T follicular helper cell (primary cell): ENCODE measurements around the gene CCDC171.
"Not testable (repeated sequence)": the region's sequence is repeated elsewhere in the genome, so short reads cannot be mapped to it uniquely, and the experiment has no call there.

ENCODE experiments used
- DNase-seq: peaks from one replicate; pipeline ENCODE4 v3.0.0-alpha.2; 2020; ENCODE audit warnings: low read depth

The CCDC171 gene

DNA sequence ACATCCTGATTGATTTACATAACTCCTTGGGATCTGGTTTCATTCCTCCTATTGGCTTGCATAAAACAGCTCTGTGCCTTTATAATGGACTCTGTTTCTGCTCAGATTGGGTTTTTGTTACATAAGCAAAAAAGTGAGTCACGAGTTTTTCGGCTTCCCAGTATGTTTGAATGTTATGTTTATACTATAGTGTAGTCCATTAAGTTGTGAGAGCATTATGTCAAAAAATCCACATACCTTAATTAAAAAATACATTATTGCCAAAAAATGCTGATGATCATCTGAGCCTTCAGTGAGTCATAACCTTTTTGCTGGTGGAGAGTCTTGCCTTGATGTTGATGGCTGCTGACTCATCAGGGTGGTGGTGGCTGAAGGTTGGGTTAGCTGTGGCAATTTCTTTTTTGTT is 144.6 kb downstream of the CCDC171 start:
- DNase-seq: no peak

- DNase-seq: not testable (repeated sequence)
Measured at GRCh38 chr9:15699876-15700559, 147.2 kb downstream of the CCDC171 start.

DNA sequence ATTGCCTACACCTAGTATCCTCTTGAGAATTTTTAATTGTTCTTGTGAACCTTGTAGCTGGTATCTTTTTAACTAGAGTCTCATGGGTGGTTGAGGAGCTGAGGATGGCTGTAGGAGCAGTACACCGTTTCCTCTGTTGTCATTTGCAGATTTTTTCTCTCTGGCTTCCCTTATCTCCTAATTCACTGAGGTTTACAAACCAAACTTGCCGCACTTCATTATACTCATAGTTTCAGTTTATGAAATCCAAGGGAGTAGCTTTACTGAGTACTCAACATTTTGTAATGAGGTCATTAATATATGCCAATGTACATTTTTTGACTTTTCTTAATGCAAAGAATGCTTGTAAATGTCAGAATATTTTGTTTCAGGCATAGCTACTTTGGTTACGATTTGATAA is 154.2 kb downstream of the CCDC171 start:
- no peak for DNase-seq

DNA sequence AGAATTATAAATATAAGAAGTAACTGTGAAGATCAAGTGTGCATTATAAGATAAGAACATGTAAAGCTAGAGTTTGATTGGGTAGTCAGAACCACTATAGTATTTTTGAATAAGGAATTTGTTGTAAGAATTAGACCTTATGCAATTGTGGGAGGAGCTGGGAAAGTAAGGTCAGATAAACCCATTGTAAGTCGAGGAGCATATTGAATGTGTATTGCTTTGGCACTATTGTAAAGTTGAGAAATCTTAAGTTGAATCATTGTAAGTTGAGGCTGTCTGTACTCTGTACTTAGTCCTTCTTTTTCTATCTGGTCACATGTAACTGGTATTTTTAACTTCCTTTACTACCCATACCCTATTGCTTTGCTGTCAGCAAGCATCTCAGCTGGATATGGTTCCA is 158.7 kb downstream of the CCDC171 start:
- no peak for DNase-seq

- DNase-seq: no peak
Measured at GRCh38 chr9:15711931-15712330, 159.1 kb downstream of the CCDC171 start.

DNA sequence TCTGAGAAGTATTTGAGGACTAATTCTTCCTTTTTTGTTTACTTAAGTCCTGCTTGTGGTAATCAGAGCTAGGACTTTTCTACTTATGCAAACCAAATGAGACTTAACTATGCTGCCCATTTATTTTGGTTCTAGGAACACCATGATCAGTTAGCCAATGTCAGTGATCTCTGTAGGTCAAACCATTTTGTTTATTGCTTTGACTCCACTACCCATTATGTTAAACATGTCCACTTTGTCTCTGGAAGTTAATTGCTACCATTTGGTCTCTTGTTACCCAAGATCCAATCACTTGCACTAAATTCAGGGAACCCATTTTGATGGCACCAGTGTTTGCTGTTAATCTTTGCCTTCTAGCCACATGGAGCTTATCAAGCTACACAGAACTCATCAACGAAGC is 161.9 kb downstream of the CCDC171 start:
- no peak for DNase-seq

DNA sequence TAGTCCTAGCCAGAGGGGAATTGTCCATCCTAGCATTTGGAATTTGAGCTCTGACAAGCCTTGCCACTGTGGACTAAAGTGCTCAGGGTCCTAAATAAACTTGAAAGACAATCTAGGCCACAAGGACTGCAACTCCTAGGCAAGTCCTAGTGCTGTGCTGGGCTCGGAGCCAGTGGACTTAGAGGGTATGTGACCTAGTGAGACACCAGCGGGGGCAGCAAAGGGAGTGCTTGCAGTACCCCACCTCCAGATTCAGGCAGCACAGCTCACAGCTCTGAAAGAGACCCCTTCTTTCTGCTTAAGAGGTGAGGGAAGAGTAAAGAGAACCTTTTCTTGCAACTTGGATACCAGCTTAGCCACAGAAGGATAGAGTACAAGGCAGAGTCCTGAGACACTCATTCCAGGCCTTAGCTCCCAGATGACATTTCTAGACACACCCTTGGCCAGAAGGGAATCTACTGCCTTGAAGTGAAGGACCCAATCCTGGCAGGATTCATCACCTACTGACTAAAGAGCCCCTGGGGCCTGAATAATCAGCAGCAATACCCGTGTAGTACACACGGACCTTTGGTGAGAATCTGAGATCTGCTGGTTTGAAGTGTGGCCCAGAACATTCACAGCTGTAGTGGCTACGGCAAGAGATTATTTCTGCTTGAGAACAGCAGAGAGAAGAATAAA is 164.6 kb downstream of the CCDC171 start:
- DNase-seq: no peak

DNA sequence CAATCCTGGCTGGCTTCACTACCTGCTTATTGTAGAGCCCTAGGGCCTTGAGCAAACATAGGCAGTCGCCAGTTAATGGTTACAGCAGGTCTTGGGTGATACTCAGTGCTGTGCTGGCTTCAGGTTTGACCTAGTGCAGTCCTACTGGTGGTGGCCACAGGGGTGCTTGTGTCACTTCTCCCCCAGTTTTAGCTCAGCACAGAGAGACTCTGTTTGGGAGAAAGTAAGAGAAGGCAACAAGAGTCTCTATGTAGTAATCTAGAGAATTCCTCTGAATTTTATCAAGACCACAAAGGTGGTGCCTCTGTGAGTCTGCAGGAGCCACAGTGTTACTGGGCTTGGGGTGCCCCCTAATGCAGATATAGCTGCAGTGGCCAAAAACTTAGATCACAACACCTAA is 165.6 kb downstream of the CCDC171 start:
- no peak for DNase-seq

DNA sequence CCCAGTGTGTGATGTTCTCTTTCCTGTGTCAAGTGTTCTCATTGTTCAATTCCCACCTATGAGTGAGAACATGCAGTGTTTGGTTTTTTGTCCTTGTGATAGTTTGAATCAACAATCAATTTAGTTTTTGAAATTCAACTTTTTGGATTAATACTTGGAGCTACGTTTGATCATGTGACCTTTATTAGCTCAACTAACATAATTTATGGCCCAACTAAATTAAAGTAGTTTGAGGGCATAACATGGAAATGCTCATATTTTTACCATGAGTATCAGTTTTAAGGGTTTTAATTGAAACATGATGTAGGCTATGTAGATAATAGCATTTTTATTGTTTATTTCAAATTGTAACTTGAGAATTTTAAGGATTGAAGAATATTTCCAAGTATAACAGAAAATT is 168.0 kb downstream of the CCDC171 start:
- no peak for DNase-seq

DNA sequence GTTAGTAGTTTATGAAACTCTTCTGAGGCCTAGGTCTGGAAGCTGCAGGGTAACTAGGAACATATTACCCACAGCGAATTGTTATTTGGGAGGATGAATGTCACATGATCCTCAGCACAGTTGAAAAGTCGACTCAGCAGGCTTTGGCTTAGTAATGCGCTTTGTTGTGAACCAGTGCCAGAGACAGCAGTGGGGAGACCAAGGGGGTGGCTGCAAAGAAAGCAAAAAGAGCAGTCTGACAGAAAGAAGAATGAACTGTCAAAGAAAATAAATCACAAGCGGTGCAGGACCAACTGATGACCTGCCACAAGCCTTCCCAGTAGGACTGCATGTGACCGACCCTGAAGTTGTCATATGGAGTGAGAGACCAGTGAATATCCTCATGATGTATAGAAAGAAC is 170.0 kb downstream of the CCDC171 start:
- no peak for DNase-seq

- DNase-seq: no peak
Measured at GRCh38 chr9:15724016-15724415, 171.2 kb downstream of the CCDC171 start.

- DNase-seq: no peak
Measured at GRCh38 chr9:15724612-15725011, 171.8 kb downstream of the CCDC171 start.

DNA sequence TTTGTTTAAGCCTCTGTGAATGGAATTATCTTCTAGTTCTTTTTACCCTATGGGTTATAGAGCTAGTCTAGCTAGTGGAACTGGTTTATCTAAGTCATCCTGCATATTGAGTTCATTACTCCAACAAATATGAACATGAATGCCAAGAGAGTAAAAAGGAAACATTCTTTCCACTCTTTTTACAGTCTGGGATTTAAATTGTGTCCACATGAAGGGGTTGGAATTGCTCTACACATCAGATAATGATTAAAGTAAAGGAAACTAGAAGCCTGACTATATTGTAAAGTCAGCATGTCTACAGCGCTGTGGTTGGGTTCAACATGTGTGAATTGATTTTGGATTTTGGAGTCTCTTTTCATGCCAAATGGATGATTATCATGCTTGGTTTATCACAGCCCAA is 173.1 kb downstream of the CCDC171 start:
- no peak for DNase-seq

DNA sequence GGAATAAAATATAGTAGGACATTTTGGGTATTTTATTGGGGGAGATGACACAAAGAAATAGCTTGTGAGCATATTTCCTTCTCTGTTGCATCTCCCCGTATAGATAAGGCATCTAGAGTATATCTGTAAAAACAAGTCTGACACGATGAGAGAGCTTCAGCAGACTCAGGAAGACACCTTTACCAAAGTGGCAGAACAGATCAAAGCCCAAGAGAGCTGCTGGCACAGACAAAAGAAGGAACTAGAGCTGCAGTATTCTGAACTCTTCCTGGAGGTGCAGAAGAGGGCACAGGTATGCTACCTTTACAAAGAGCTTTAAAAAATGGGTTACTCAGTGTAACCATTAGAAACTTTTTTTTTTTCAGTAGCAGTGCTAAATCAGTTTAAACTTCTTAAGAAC is 176.7 kb downstream of the CCDC171 start:
- no peak for DNase-seq

DNA sequence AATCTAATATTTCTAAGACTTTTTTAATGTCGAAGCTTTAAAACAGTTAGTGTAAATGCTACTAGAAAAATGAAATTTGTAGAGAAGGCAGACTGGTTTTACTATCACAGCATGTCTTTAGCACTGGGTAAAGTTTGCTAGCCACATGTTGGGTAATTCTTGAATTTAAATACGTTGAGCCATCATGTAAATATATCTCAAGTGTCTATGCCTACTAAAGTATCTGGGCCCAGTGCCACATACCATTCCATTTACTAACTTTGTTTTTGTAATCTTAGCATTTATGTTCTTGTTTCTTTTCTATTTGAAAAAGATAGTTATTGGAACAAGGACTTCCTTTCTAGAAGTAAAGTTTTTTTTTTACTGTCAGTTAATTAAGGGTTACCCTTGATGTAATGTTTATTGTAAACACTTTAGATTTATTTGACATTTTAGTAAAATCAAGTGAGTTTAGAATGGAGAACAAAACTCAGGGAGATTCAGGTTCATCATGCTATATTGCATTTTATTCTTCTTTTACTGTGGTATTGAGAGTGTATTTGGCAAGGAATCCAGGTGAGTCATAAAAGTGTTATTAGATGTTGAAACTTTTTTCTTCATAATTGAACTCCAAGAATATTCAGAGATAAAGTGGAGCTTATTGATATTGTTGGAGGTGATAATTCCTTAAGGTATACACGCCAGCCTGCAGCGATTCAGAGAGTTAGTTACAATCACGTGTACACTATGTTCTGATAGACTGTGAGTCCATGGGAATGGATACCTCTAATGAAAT is 182.4 kb downstream of the CCDC171 start:
- DNase-seq: no peak

- DNase-seq: no peak
Measured at GRCh38 chr9:15736569-15736968, 183.7 kb downstream of the CCDC171 start.

DNA sequence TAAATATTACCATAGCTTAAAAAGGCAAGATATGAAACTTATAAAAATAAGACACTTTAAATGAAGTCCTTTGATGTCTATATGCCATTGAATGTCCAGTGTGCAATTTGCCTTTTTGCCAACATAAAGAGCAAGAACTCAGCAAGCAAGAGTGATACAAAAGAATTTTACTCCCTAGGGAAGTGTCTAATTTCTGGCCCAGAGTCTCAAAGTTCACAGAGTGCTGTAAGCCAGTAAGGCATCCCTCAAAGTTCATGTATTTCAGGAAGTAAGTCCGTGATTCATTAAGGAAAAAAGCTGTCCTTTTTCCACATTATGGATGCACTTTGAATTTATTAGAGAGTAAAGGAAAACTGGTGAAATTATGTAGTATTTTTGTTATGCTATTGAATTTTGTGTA is 185.2 kb downstream of the CCDC171 start:
- DNase-seq: no peak

GRCh38 chr9:15741015-15741414 is 188.2 kb downstream of the CCDC171 start:
- no peak for DNase-seq

- DNase-seq: no peak
Measured at GRCh38 chr9:15743512-15743911, 190.7 kb downstream of the CCDC171 start.

- DNase-seq: no peak
Measured at GRCh38 chr9:15744196-15744595, 191.4 kb downstream of the CCDC171 start.

DNA sequence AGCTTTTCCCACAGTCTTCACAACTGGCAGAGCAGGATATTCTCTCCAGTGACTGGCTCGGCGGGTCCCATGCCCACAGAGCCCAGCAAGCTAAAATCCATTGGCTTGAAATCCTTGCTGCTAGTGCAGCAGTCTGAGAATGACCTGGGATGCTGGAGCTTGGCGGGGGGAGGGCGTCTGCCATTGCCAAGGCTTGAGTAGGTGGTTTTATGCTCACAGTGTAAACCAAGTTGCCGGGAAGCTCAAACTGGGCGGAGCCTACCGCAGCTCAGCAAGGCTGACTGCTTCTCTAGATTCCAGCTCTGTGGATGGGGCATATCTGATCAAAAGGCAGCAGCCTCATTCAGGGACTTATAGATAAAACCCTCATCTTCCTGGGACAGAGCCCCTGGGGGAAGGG is 194.1 kb downstream of the CCDC171 start:
- no peak for DNase-seq

DNA sequence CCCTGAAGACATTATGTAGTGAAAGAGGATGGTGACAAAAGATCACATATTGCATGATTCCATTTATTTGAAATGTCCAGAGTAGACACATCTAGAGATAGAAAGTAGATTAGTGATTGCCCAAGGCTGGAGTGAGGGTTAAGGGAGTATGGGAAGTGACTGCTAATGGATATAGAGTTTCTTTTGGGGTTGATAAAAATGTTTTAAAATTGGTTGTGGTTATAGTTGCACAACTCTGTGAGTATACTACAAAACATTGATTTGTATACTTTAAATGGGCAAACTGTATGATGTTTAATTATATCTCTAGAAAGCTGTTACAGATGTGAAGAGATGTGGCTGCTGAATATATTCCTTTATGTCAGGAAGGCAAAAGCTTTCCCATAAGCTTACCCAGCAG is 202.8 kb downstream of the CCDC171 start:
- no peak for DNase-seq

- DNase-seq: no peak
Measured at GRCh38 chr9:15761551-15761950, 208.7 kb downstream of the CCDC171 start.
